B cell (primary cell): Measurements from ENCODE around the gene MYCBPAP. TPM values are rescaled to one million over a fixed set of nuclear protein-coding genes. Genes with fewer than 3 reads are reported as not detected.

Experiments used
- ATAC-seq: fragments of 200-7000 bp; cut with Tn5 transposase; one replicate; pipeline ENCODE4 v1.10.0; 2021; ENCODE audit warnings: low read depth, mild to moderate bottlenecking, moderate number of reproducible peaks, moderate library complexity
- CTCF ChIA-PET: fragments of 350-600 bp; sonication (Branson Sonifier 250); formaldehyde crosslinking; loops from one replicate; lab custom pipeline; 2021; ENCODE audit warnings: antibody characterized with exemption, inconsistent platforms; lab: Charles Lee
- POLR2A ChIA-PET: fragments of 350-600 bp; sonication (Branson Sonifier 250); formaldehyde crosslinking; loops from one replicate; lab custom pipeline; 2021; ENCODE audit warnings: antibody characterized with exemption; lab: Charles Lee
- DNase-seq: peaks from one replicate; pipeline ENCODE4 v3.0.0; 2013
- H2AFZ ChIP-seq: 2 replicates; pipeline ENCODE4 v1.6.1; 2012; ENCODE audit warnings: mild to moderate bottlenecking, low read depth, low read length; ENCODE audit not compliant: insufficient read depth, poor library complexity, severe bottlenecking
- H3K27ac ChIP-seq, 2 donors: 1 replicate in 1 of 2; 2 replicates in 1 of 2; pipeline ENCODE4 v1.5.1; 2012 to 2013; ENCODE audit warnings: low read length in 2 of 2, mild to moderate bottlenecking in 2 of 2, moderate library complexity in 1 of 2
- H3K27me3 ChIP-seq, 4 experiments: fragments of 200-600 bp in 1 of 4; sonication (generic) in 1 of 4; replicated peaks in 1 of 4; 1 replicate in 2 of 4; 2 replicates in 2 of 4; pipeline versions ENCODE4 v1.6.1 to v1.7.0; 2013 to 2016; ENCODE audit warnings: low read length in 3 of 4, mild to moderate bottlenecking in 2 of 4, mixed read lengths in 1 of 4, moderate library complexity in 1 of 4; ENCODE audit not compliant: insufficient read depth in 4 of 4, control insufficient read depth in 3 of 4; ENCODE audit errors: control extremely low read depth in 1 of 4
- H3K36me3 ChIP-seq, 2 experiments: replicated peaks in 1 of 2; 1 replicate in 1 of 2; 2 replicates in 1 of 2; pipeline versions ENCODE4 v1.6.1 to v1.7.1; 2013; ENCODE audit warnings: low read length in 1 of 2; ENCODE audit not compliant: insufficient read depth in 2 of 2, control insufficient read depth in 1 of 2; ENCODE audit errors: control extremely low read depth in 1 of 2, extremely low read depth in 1 of 2
- H3K4me1 ChIP-seq, 2 donors: fragments of 200-600 bp in 1 of 2; sonication (generic) in 1 of 2; 1 replicate in 1 of 2; 2 replicates in 1 of 2; pipeline versions ENCODE4 v1.5.1 to v1.6.1; 2013 to 2017; ENCODE audit warnings: low read length in 2 of 2; ENCODE audit not compliant: control insufficient read depth in 2 of 2, insufficient read depth in 2 of 2
- H3K4me2 ChIP-seq: replicated peaks from 2 replicates; pipeline ENCODE3; 2012; ENCODE audit warnings: mild to moderate bottlenecking, low read depth, low read length; ENCODE audit not compliant: poor library complexity, severe bottlenecking
- H3K4me3 ChIP-seq, 5 experiments: fragments of 200-600 bp in 1 of 5; sonication (generic) in 1 of 5; 1 replicate in 3 of 5; 2 replicates in 2 of 5; pipeline versions ENCODE4 v1.5.1 to v1.7.0; 2011 to 2016; ENCODE audit warnings: low read length in 4 of 5, mild to moderate bottlenecking in 4 of 5, low read depth in 2 of 5, control low read depth in 1 of 5, moderate library complexity in 1 of 5; ENCODE audit not compliant: insufficient read depth in 1 of 5; ENCODE audit errors: control extremely low read depth in 1 of 5, extremely low read depth in 1 of 5
- H3K79me2 ChIP-seq: fragments of 200-600 bp; sonication (generic); one replicate; pipeline ENCODE4 v1.6.0; 2016; ENCODE audit warnings: low read length; ENCODE audit not compliant: control insufficient read depth, insufficient read depth
- H3K9ac ChIP-seq: fragments of 200-600 bp; sonication (generic); 2 replicates; pipeline ENCODE4 v1.6.1; 2017; ENCODE audit warnings: mild to moderate bottlenecking, low read length, moderate library complexity
- H3K9me3 ChIP-seq, 3 donors: one replicate each; pipeline versions ENCODE4 v1.6.1 to v1.7.1; 2013; ENCODE audit warnings: low read length in 2 of 3; ENCODE audit not compliant: control insufficient read depth in 2 of 3, insufficient read depth in 1 of 3; ENCODE audit errors: control extremely low read depth in 1 of 3
- H4K20me1 ChIP-seq: 2 replicates; pipeline ENCODE4 v1.6.0; 2012; ENCODE audit warnings: mild to moderate bottlenecking, low read length; ENCODE audit not compliant: insufficient read depth, control insufficient read depth, poor library complexity, severe bottlenecking
- H3K27ac Mint-ChIP-seq: one replicate; pipeline ENCODE4 v1.8.0; 2021; ENCODE audit warnings: mixed read lengths
- H3K27me3 Mint-ChIP-seq: one replicate; pipeline ENCODE4 v1.8.0; 2021; ENCODE audit warnings: mixed read lengths
- H3K4me1 Mint-ChIP-seq: one replicate; pipeline ENCODE4 v1.8.0; 2021; ENCODE audit warnings: mixed read lengths
- H3K4me3 Mint-ChIP-seq: one replicate; pipeline ENCODE4 v1.8.0; 2021; ENCODE audit warnings: mixed read lengths
- H3K9me3 Mint-ChIP-seq: one replicate; pipeline ENCODE4 v1.8.0; 2022; ENCODE audit warnings: mixed read lengths; ENCODE audit not compliant: insufficient read depth
- CTCF ChIP-seq: fragments of 200-600 bp; IDR thresholded peaks from one replicate; pipeline ENCODE4 v1.8.0; 2022; ENCODE audit warnings: antibody characterized with exemption, mild to moderate bottlenecking
- EZH2 ChIP-seq: IDR thresholded peaks from 2 replicates; pipeline ENCODE4 v1.6.1; 2012; ENCODE audit warnings: borderline replicate concordance, low read depth, mild to moderate bottlenecking, moderate library complexity, low read length; ENCODE audit not compliant: insufficient read depth, poor library complexity, severe bottlenecking
- WGBS: methylation state at CpG from one replicate; pipeline ENCODE4 v1.1.5; 2013; ENCODE audit warnings: missing lambda C conversion rate; ENCODE audit not compliant: insufficient coverage; 5-methylcytosine and 5-hydroxymethylcytosine counted together
- intact Hi-C: fragments of 100-400 bp; cut with micrococcal nuclease; formaldehyde crosslinking; loops from one replicate; pipeline ENCODE4 v1.10.0; 2022
- polyA plus RNA-seq: library from polyadenylated mRNA; depleted of rRNA; stranded (reverse); fragments of >200 nt; gene quantifications from 2 replicates; pipeline ENCODE4 v1.2.3, GENCODE V29; 2012
- total RNA-seq, 2 donors: library from RNA; stranded (reverse); fragments of 120-200 nt in 1 of 2; gene quantifications; 1 replicate in 1 of 2; 2 replicates in 1 of 2; pipeline versions ENCODE4 v1.2.3 to v1.2.4, GENCODE V29; 2013 to 2022

Gene MYCBPAP
- total and polyA plus RNA-seq, 2 donors (not counting 1 experiment from before 2014, with no cell fraction given), result 1.9 to 5.1 TPM

DNA sequence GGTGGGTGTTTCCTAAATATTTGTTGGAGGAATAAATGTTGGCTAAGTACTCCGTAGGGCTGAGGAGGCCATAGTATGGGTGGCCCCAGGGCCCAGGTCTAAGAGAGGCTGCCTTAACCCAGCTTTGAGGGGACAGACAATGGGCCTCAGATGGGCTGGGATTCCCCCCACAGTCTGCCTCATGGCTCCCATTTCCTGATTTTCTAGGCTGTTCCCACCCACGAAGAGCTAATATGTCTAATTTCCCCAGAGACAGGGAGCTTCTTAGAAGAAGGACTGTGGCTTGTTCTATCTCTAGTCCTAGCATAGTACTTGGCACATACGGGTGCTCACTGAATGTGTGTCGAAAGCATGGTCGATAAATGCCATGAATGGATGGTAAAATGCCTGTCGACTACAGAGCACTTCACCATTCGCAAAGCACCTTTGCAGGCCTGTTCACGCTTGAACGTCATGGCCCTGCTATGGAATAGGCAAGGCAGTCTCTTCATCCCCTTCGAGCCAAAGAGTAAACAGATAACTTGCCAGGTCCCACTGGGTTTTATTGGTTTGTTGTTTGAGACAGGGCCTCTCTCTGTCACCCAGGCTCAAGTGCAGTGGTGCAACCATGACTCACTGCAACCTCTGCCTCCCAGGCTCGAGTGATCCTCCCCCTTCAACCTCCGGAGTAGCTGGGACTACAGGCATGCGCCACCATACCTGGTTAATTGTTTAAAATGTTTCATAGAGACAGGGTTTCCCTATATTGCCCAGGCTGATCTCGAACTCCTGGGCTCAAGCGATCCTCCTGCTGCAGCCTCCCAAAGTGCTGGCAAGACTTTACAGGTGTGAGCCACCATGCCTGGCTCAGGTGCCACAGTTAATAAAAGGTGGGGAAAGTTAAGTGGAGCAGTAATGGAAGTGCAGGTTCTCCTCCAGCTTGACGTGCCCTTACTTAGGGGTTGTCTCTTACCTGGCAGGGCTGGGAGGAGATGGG is 49.2 kb upstream of the MYCBPAP start:
- no peak for DNase-seq
- Histone ChIP-seq H3K9me3 (no peaks in the 10 kb centered on the region), H2AFZ (no peak overlapping the region), H3K36me3 (peaks cover 0 to 7% of the 10 kb centered on the region in 2 experiments), H3K4me2 (no peak overlapping the region), H3K9ac (no peak overlapping the region), H3K4me1 (peaks cover 0 to 1% of the 10 kb centered on the region in 2 donors), H4K20me1 (no peaks in the 10 kb centered on the region), H3K27me3 (no peaks in the 10 kb centered on the region), H3K27ac (no peak overlapping the region), H3K79me2 (no peaks in the 10 kb centered on the region), H3K4me3 (no peak overlapping the region)
- no peak overlapping the region for H3K4me3 Mint-ChIP-seq
- peaks cover 9% of the 10 kb centered on the region for H3K4me1 Mint-ChIP-seq
- ChIA-PET POLR2A (interaction anchor here (0.5 kb wide), 1 partner anchor 50 kb away, joined by 7 read pairs; no protein-coding TSS in a partner anchor), CTCF (no interaction called here)
- intact Hi-C loops, result no loop called here
- no peak overlapping the region for H3K27ac Mint-ChIP-seq
- TF ChIP-seq EZH2 (no peak), CTCF (no peak)
- no peaks in the 10 kb centered on the region for H3K27me3 Mint-ChIP-seq
- WGBS, result 96% methylated on average over 10 of the region's 16 CpGs
- no peak for ATAC-seq
- no peaks in the 10 kb centered on the region for H3K9me3 Mint-ChIP-seq

- Mint-ChIP-seq H3K9me3 (no peaks in the 10 kb centered on the region), H3K27me3 (no peaks in the 10 kb centered on the region), H3K4me3 (no peak overlapping the region), H3K4me1 (peaks cover 11% of the 10 kb centered on the region), H3K27ac (no peak overlapping the region)
- Histone ChIP-seq H3K79me2 (no peaks in the 10 kb centered on the region), H3K9me3 (no peaks in the 10 kb centered on the region), H3K36me3 (peaks cover 0 to 7% of the 10 kb centered on the region in 2 experiments), H4K20me1 (no peaks in the 10 kb centered on the region), H3K27ac (no peak overlapping the region), H2AFZ (no peak overlapping the region), H3K27me3 (no peaks in the 10 kb centered on the region), H3K4me3 (no peak overlapping the region), H3K4me1 (peaks cover 0 to under 1% of the 10 kb centered on the region in 2 donors), H3K4me2 (no peak overlapping the region), H3K9ac (no peak overlapping the region)
- ChIA-PET CTCF (no interaction called here), POLR2A (interaction anchor here (0.5 kb wide), 1 partner anchor 49 kb away, joined by 7 read pairs; no protein-coding TSS in a partner anchor)
- TF ChIP-seq CTCF (no peak), EZH2 (no peak)
- intact Hi-C loops, result no loop called here
- ATAC-seq, result no peak
- 92% methylated on average over 4 of the region's 4 CpGs for WGBS
- DNase-seq, result no peak
Observed at GRCh38 chr17:50459756-50460155, 48.5 kb upstream of the MYCBPAP start.
